ENCODE measurements around the gene GUCD1. TPM values are rescaled to one million over a fixed set of nuclear protein-coding genes. Genes with fewer than 3 reads are reported as not detected.
"Not testable (repeated sequence)": the region's sequence is repeated elsewhere in the genome, so short reads cannot be mapped to it uniquely, and the experiment has no call there.

The GUCD1 gene
- total and polyA plus RNA-seq, 7 donors, result 114 to 232 (median 151) TPM

- H3K4me1 ChIP-seq, result peaks cover 13% of the 10 kb centered on the region
- no peak for ATAC-seq
- no peak overlapping the region for H3K27ac ChIP-seq
- H3K36me3 ChIP-seq (ENCODE audit: insufficient read depth in 1 of 2, low read depth in 1 of 2), result peaks cover 3 to 15% of the 10 kb centered on the region in 2 donors
- intact Hi-C loops (cut with DNase I), result no loop called here
- TF ChIP-seq CTCF (IDR thresholded peaks at IDR 0.05), result no peak
- no peaks in the 10 kb centered on the region for H3K27me3 ChIP-seq (ENCODE audit: insufficient read depth in 3 of 3, low read length in 2 of 3)
- H3K4me3 ChIP-seq, result no peak overlapping the region
- H3K9me3 ChIP-seq, result no peaks in the 10 kb centered on the region
- WGBS, 3 donors, result 74 to 89% (median 76%) methylated on average over 3 of the region's 3 CpGs
- DNase-seq, result no peak
Measured at GRCh38 chr22:24536089-24536488, 18.8 kb downstream of the GUCD1 start.

- intact Hi-C loops (cut with DNase I), result no loop called here
- ATAC-seq, result no peak
- Histone ChIP-seq H3K27me3 (ENCODE audit: insufficient read depth in 3 of 3, low read length in 2 of 3) (no peaks in the 10 kb centered on the region), H3K36me3 (ENCODE audit: insufficient read depth in 1 of 2, low read depth in 1 of 2) (peaks cover 0 to 7% of the 10 kb centered on the region in 2 donors), H3K4me3 (no peak overlapping the region), H3K27ac (no peak overlapping the region), H3K4me1 (peaks cover 5% of the 10 kb centered on the region), H3K9me3 (no peaks in the 10 kb centered on the region)
- 97 to 100% (median 99%) methylated on average over 4 of the region's 4 CpGs for WGBS, 3 donors
- no peak for TF ChIP-seq CTCF (IDR thresholded peaks at IDR 0.05)
- peak in 1 of 2 donors; percentile 1 for DNase-seq
Measured at GRCh38 chr22:24535348-24535747, 19.6 kb downstream of the GUCD1 start.

- DNase-seq, result peak in 1 of 2 donors; percentile 3
- WGBS, 3 donors, result 95 to 98% (median 96%) methylated on average over 1 of the region's 1 CpG
- no peaks in the 10 kb centered on the region for H3K9me3 ChIP-seq
- H3K27ac ChIP-seq, result no peak overlapping the region
- no peaks in the 10 kb centered on the region for H3K4me1 ChIP-seq
- H3K4me3 ChIP-seq, result no peak overlapping the region
- TF ChIP-seq CTCF (IDR thresholded peaks at IDR 0.05), result no peak
- H3K27me3 ChIP-seq (ENCODE audit: insufficient read depth in 3 of 3, low read length in 2 of 3), result no peaks in the 10 kb centered on the region
- ATAC-seq, result no peak
- intact Hi-C loops (cut with DNase I), result no loop called here
- H3K36me3 ChIP-seq (ENCODE audit: insufficient read depth in 1 of 2, low read depth in 1 of 2), result no peaks in the 10 kb centered on the region
Measured at GRCh38 chr22:24532075-24532474, 22.9 kb downstream of the GUCD1 start.

- 73 to 89% (median 77%) methylated on average over 3 of the region's 3 CpGs for WGBS, 3 donors
- H3K36me3 ChIP-seq (ENCODE audit: insufficient read depth in 1 of 2, low read depth in 1 of 2); H3K4me1 ChIP-seq; DNase-seq; H3K4me3 ChIP-seq; H3K27ac ChIP-seq; H3K27me3 ChIP-seq (ENCODE audit: insufficient read depth in 3 of 3, low read length in 2 of 3); H3K9me3 ChIP-seq; intact Hi-C loops (cut with DNase I): not testable (repeated sequence)
- ATAC-seq, result peak in 2 of 4 donors; percentile 33 to 50
Measured at GRCh38 chr22:24530968-24531367, 24.0 kb downstream of the GUCD1 start.

- no peak for DNase-seq
- ATAC-seq, result no peak
- WGBS, 3 donors, result 85 to 87% (median 86%) methylated on average over 2 of the region's 2 CpGs
- Histone ChIP-seq H3K4me1 (no peaks in the 10 kb centered on the region), H3K27me3 (ENCODE audit: insufficient read depth in 3 of 3, low read length in 2 of 3) (no peaks in the 10 kb centered on the region), H3K36me3 (ENCODE audit: insufficient read depth in 1 of 2, low read depth in 1 of 2) (no peaks in the 10 kb centered on the region), H3K4me3 (no peak overlapping the region), H3K9me3 (no peaks in the 10 kb centered on the region), H3K27ac (no peak overlapping the region)
- TF ChIP-seq CTCF (IDR thresholded peaks at IDR 0.05), result no peak
- intact Hi-C loops (cut with DNase I), result loop anchor here in 1 of 2 donors (5.0 kb wide), 1 partner anchor 203 kb away; no protein-coding TSS in a partner anchor
Measured at GRCh38 chr22:24529898-24530297, 25.0 kb downstream of the GUCD1 start.

Data from psoas muscle (tissue), 8 donors.